ENCODE measurements around the gene GNAT1. TPM values are rescaled to one million over a fixed set of nuclear protein-coding genes. Genes with fewer than 3 reads are reported as not detected.

GNAT1 gene
- total and polyA plus RNA-seq, 2 donors (not counting 1 experiment from before 2014, with no cell fraction given), result not detected

GRCh38 chr3:50192689-50193141, 1.3 kb downstream of the GNAT1 start:
- Histone ChIP-seq H3K27ac (ENCODE audit: low read length in 2 of 2) (no peak overlapping the region), H3K9ac (ENCODE audit: low read length) (no peak overlapping the region), H3K4me2 (replicated peaks; ENCODE audit: low read depth, low read length, poor library complexity, severe bottlenecking) (peak overlapping the region; percentile 7), H2AFZ (ENCODE audit: insufficient read depth, low read depth, low read length, poor library complexity, severe bottlenecking) (no peak overlapping the region), H3K36me3 (replicated peaks in 1 of 2; ENCODE audit: control extremely low read depth in 1 of 2, control insufficient read depth in 1 of 2, extremely low read depth in 1 of 2, insufficient read depth in 2 of 2, low read length in 1 of 2) (no peaks in the 10 kb centered on the region), H3K79me2 (ENCODE audit: control insufficient read depth, insufficient read depth, low read length) (no peaks in the 10 kb centered on the region), H3K4me3 (ENCODE audit: control extremely low read depth in 1 of 5, extremely low read depth in 1 of 5, insufficient read depth in 1 of 5, low read depth in 2 of 5, low read length in 4 of 5) (no peak overlapping the region), H3K9me3 (ENCODE audit: control extremely low read depth in 1 of 3, control insufficient read depth in 2 of 3, insufficient read depth in 1 of 3, low read length in 2 of 3) (peaks cover 0 to 13% (median 0%) of the 10 kb centered on the region in 3 donors), H4K20me1 (ENCODE audit: control insufficient read depth, insufficient read depth, low read length, poor library complexity, severe bottlenecking) (no peaks in the 10 kb centered on the region), H3K27me3 (replicated peaks in 1 of 4; ENCODE audit: control extremely low read depth in 1 of 4, control insufficient read depth in 3 of 4, insufficient read depth in 4 of 4, low read length in 3 of 4) (peaks cover 0 to 46% (median 11%) of the 10 kb centered on the region in 4 experiments), H3K4me1 (ENCODE audit: control insufficient read depth in 2 of 2, insufficient read depth in 2 of 2, low read length in 2 of 2) (peaks cover 17 to 23% of the 10 kb centered on the region in 2 donors)
- Mint-ChIP-seq H3K27ac (no peak overlapping the region), H3K9me3 (ENCODE audit: insufficient read depth) (no peaks in the 10 kb centered on the region), H3K27me3 (peaks cover 18% of the 10 kb centered on the region), H3K4me1 (peaks cover 11% of the 10 kb centered on the region), H3K4me3 (peak overlapping the region; percentile 52)
- ChIA-PET CTCF (interaction anchor here (0.7 to 7.1 kb wide), 14 partner anchors 9 to 653 kb away, joined by 3 to 214 read pairs (median 6); partner anchors contain the start of genes GNAI2 and SEMA3B), POLR2A (no interaction called here)
- WGBS (ENCODE audit: insufficient coverage), result 20% methylated on average over 19 of the region's 21 CpGs
- intact Hi-C loops (cut with micrococcal nuclease), result loop anchor here (1.0 to 2.0 kb wide), 3 partner anchors 34 to 72 kb away; partner anchors contain the start of gene SEMA3F
- peak; percentile 69 for ATAC-seq (ENCODE audit: low read depth)
- TF ChIP-seq, protein P1, sequence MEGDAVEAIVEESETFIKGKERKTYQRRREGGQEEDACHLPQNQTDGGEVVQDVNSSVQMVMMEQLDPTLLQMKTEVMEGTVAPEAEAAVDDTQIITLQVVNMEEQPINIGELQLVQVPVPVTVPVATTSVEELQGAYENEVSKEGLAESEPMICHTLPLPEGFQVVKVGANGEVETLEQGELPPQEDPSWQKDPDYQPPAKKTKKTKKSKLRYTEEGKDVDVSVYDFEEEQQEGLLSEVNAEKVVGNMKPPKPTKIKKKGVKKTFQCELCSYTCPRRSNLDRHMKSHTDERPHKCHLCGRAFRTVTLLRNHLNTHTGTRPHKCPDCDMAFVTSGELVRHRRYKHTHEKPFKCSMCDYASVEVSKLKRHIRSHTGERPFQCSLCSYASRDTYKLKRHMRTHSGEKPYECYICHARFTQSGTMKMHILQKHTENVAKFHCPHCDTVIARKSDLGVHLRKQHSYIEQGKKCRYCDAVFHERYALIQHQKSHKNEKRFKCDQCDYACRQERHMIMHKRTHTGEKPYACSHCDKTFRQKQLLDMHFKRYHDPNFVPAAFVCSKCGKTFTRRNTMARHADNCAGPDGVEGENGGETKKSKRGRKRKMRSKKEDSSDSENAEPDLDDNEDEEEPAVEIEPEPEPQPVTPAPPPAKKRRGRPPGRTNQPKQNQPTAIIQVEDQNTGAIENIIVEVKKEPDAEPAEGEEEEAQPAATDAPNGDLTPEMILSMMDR (IDR thresholded peaks at IDR 0.05), result peak; percentile 86
- no peak for TF ChIP-seq EZH2 (IDR thresholded peaks at IDR 0.05; ENCODE audit: borderline replicate concordance, insufficient read depth, low read depth, low read length, poor library complexity, severe bottlenecking)
- peak; percentile 88 for DNase-seq

- no peak overlapping the region for H2AFZ ChIP-seq (ENCODE audit: insufficient read depth, low read depth, low read length, poor library complexity, severe bottlenecking)
- no peak for DNase-seq
- no peak overlapping the region for H3K9ac ChIP-seq (ENCODE audit: low read length)
- Mint-ChIP-seq H3K9me3 (ENCODE audit: insufficient read depth) (no peaks in the 10 kb centered on the region), H3K4me3 (no peak overlapping the region), H3K4me1 (peaks cover 11% of the 10 kb centered on the region), H3K27me3 (peaks cover 18% of the 10 kb centered on the region), H3K27ac (no peak overlapping the region)
- 39% methylated on average over 36 of the region's 36 CpGs for WGBS (ENCODE audit: insufficient coverage)
- TF ChIP-seq, protein P1 (IDR thresholded peaks at IDR 0.05), result no peak
- H3K4me3 ChIP-seq (ENCODE audit: control extremely low read depth in 1 of 5, extremely low read depth in 1 of 5, insufficient read depth in 1 of 5, low read depth in 2 of 5, low read length in 4 of 5), result no peak overlapping the region
- intact Hi-C loops (cut with micrococcal nuclease), result loop anchor here (2.0 kb wide), 1 partner anchor 72 kb away; no protein-coding TSS in a partner anchor
- no peak overlapping the region for H3K27ac ChIP-seq (ENCODE audit: low read length in 2 of 2)
- H3K27me3 ChIP-seq (replicated peaks in 1 of 4; ENCODE audit: control extremely low read depth in 1 of 4, control insufficient read depth in 3 of 4, insufficient read depth in 4 of 4, low read length in 3 of 4), result peaks cover 0 to 46% (median 11%) of the 10 kb centered on the region in 4 experiments
- peaks cover 17 to 23% of the 10 kb centered on the region in 2 donors for H3K4me1 ChIP-seq (ENCODE audit: control insufficient read depth in 2 of 2, insufficient read depth in 2 of 2, low read length in 2 of 2)
- ChIA-PET POLR2A (interaction anchor here (2.4 kb wide), 1 partner anchor 33 kb away, joined by 16 read pairs; no protein-coding TSS in a partner anchor), CTCF (interaction anchor here (1.6 to 7.1 kb wide), 12 partner anchors 12 to 156 kb away, joined by 3 to 214 read pairs (median 12); partner anchors contain the start of genes GNAI2, LSMEM2, SEMA3B and SLC38A3)
- peaks cover 0 to 13% (median 0%) of the 10 kb centered on the region in 3 donors for H3K9me3 ChIP-seq (ENCODE audit: control extremely low read depth in 1 of 3, control insufficient read depth in 2 of 3, insufficient read depth in 1 of 3, low read length in 2 of 3)
- H3K36me3 ChIP-seq (replicated peaks in 1 of 2; ENCODE audit: control extremely low read depth in 1 of 2, control insufficient read depth in 1 of 2, extremely low read depth in 1 of 2, insufficient read depth in 2 of 2, low read length in 1 of 2), result no peaks in the 10 kb centered on the region
- no peak for ATAC-seq (ENCODE audit: low read depth)
- no peaks in the 10 kb centered on the region for H4K20me1 ChIP-seq (ENCODE audit: control insufficient read depth, insufficient read depth, low read length, poor library complexity, severe bottlenecking)
- no peaks in the 10 kb centered on the region for H3K79me2 ChIP-seq (ENCODE audit: control insufficient read depth, insufficient read depth, low read length)
- peak overlapping the region; percentile 69 for H3K4me2 ChIP-seq (replicated peaks; ENCODE audit: low read depth, low read length, poor library complexity, severe bottlenecking)
Observed at GRCh38 chr3:50193286-50193685, 1.9 kb downstream of the GNAT1 start.
